ENCODE results near the gene SLC17A9.
"Not testable (repeated sequence)": the region's sequence is repeated elsewhere in the genome, so short reads cannot be mapped to it uniquely, and the experiment has no call there.

Gene SLC17A9

DNA sequence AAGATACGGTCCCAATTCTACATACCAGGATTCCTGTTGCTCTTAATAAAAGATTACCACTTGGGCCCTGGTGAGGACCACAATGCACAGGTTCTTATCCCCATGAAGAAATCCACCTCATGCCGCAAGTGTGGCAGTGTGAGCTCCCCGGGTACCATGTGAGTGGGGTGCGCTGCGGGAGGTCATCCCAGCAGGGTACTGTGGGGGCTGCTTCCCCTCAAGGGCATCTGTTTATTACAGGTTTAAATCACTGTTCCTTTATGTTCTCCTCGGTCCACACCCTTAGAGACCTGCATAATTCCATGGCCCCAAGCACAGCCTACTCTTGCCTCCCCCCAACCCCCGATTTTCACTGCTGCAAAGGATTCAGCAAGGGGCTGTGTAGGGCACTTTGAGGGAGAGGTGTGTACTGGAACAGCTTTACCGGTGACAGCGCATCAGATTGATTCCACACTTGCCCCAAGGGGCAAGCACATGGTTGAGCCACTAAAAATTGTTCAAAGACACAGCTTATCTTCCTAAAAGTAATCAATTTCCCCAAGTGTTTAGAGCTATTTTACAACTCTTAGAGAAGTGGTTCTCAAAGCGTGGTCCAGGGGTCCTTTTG lies 32.4 kb upstream of the SLC17A9 start:
- no peak for DNase-seq (ENCODE audit: low spot score)

DNA sequence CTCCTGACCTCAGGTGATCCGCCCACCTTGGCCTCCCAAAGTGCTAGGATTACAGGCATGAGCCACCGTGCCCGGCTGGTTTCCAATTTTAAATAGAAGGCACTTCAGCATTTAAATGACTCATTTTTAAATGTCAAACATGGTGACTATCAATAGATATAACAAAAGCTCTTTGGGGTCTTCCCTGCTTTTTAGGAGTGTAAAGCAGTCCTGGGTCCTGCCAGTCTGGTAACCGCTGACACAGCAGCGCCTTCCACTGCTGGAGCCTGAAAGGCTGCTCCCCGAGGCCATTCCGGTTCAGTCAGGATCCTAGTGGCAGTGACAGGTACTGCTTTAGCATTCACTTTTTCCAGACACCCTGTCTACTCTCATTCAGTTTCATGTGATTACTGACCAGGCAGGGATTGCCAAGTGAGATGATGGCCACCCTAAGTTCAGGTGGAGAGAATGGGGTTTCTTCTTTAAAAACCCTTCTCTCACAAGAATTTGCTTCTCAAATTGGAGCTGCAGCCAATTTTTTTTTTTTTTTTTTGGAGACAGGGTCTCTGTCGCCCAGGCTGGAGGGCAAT lies 31.3 kb upstream of the SLC17A9 start:
- DNase-seq (ENCODE audit: low spot score) = peak; percentile 90

DNA sequence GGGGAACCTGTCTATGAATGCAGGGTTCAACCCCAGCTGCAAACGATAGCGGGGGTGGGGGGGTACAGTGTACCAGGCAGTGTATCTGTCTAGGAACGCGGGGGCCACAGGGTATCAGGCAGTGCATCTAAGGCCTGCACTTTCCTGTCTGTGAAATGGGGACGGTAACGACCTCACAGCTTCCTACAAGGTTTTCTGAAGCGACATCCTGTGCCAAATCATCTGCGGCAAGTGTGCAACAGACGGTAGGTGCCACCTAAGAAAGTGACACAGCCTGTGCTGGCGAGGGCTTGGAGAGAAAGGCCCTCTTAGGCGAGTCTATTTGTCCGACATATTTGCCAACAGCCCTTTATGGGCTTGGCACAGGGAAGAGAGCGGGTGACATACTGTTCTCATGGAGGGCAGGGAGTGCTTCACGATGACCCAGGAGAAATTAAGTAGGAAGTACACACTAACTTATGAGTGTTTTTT lies 30.0 kb upstream of the SLC17A9 start:
- no peak for DNase-seq (ENCODE audit: low spot score)

GRCh38 chr20:62923059-62923668 lies 29.3 kb upstream of the SLC17A9 start:
- DNase-seq (ENCODE audit: low spot score) = not testable (repeated sequence)

DNA sequence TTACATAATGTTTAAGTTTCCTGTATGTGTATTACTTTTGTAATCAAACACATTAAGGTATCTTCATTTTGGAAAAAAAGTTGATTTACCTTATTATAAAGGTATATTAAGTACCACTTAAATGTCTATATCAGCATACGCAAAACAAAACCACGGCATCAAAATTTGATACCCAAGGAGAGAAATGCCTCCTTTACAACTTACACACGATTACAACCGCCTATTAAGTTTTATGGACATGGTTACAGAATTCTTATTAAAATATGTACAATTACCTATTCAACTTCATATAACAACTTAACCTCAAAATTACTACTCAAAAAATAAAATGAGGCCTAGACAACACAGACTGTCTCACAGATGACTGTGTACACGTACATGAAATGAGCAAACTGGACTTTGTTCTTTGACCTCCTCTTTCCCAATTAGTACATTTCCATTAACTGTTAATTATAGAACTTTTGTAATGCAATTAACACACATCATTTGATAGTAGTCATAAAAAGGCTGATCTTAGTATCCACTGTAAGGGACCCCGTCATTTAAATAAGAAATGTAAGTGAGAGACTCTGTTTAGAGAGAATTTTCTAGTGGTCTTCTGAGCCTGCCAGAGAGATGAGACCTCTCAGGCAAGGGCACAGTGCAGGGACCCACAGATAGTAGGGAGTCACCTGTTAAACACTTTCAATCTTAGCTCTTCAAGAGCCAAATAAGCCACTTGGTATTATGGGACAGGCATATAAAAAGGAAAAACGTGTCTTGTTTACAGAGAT lies 28.7 kb upstream of the SLC17A9 start:
- DNase-seq (ENCODE audit: low spot score) = peak; percentile 42

GRCh38 chr20:62924442-62925075 lies 27.9 kb upstream of the SLC17A9 start:
- DNase-seq (ENCODE audit: low spot score) = peak; percentile 39

- no peak for DNase-seq (ENCODE audit: low spot score)
Measured at GRCh38 chr20:62925076-62925419, 27.5 kb upstream of the SLC17A9 start.

DNA sequence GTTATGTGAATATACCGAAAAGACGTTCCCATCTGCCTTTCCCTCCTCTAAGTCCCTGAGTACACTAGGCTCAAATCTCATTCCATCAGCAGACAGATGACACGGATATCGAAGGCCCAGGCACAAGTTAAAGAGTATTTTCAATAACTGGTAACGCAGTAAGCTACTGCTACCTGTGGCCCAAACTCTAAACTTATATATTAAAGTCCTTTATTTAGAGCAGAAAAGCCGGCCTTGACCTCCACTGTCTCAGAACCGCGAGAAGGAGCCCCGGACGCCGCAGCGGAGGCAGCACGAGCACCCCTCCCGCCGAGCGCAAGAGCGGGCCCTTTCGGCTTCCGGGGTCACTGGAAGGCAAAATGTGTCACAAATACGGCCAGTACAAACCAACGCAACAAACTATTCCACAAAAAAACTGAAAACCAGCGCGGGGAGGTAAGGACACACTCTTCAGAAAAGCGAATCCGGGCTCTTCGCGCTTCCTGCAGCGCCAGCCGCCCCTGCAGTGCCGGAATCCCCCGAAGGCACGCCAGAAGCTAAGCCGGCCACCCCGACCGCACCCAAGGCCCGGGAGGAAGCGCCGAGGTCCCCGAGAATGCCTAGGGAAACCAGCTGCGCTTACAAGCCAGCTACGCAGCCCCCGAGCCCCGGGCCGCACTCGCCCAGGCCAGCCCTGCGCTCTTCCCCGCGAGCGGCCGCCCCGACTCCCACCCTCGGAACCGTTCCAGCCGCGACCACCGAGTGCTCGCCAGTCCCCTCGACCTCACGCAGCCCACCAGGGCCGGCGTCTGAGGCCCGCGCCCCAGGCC lies 26.9 kb upstream of the SLC17A9 start:
- peak; percentile 27 for DNase-seq (ENCODE audit: low spot score)

DNA sequence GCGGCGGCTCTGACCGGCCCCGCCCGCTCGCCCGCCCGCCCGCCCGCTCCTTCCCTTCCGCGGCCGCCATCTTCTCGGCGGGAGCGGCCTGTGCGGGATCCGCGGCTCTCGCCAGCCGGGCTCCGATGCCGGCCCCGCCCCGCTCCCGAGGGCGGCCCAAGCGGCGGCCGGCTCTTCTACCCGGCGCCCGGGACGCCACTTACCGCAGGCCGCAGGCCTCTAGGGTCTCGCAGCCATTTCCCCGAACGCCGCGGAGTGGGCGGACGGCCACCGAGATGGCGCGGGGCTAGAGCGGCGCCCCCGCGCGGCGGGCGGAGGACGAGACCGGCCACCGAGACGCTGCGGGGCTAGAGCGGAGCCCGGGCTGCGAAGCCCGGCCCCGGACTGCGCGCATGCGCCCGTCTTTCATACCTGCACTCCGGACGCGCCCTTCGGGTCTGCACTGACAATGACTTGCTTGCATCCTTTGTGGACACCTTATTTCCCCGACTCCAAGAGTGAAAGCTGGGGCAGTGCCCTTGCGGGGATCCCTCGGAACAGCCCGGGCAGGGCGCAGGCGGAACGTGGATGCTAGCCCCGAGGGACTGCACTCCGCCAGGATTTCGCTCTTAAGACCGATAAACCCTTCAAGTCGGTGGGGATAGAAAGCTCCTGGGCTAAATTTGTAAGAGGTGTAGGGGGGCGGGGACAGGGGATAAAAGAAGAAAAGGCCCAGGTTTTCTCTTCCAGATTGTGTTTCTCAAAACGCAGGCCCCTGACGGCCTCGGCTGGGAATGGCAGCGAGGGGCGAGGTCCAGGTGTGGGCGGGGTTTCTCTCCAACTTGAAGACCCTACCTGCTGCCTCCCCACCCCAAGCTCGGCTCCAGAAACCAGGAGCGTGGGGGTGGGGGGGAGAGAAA lies 26.0 kb upstream of the SLC17A9 start, which contains the start of gene DIDO1:
DIDO1 (minus strand) TSS at position 277 of the 899 bp plus-strand sequence.
- DNase-seq (ENCODE audit: low spot score) = peak; percentile 99

GRCh38 chr20:62927128-62927705 lies 25.3 kb upstream of the SLC17A9 start:
- DNase-seq (ENCODE audit: low spot score) = peak; percentile 55

DNA sequence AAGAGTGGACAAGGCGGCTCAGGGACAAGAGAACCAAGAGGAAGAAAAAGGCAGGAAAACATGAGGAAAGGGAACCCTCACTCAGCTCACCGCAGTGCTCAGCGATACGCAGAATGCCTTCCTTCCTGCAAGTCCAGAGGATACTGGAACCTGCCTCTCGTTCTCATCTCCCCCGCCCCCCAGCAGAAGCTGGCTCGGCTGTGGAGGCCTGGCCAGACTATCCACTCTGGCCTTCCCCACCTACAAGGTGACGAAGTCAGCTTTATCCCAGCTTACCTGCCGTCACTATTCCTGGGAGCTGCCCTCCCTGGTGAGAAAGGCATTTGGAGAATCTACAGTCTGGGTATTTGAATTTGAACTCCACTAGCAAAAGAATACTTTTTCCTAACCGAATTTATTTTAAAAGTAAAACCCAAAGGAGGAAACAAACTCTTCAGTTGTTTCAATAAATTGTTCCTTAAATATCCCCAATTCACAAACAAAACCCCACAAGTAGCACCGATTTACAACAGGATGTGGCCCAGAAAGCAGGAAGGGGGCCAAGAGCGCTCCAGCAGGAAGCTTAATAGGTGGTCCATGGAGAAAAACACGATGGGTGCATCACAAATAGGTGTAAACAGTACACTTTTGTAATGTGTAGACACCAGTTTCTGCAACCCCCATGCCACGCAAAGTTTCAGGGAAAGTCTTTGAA lies 24.1 kb upstream of the SLC17A9 start:
- DNase-seq (ENCODE audit: low spot score) = no peak

DNA sequence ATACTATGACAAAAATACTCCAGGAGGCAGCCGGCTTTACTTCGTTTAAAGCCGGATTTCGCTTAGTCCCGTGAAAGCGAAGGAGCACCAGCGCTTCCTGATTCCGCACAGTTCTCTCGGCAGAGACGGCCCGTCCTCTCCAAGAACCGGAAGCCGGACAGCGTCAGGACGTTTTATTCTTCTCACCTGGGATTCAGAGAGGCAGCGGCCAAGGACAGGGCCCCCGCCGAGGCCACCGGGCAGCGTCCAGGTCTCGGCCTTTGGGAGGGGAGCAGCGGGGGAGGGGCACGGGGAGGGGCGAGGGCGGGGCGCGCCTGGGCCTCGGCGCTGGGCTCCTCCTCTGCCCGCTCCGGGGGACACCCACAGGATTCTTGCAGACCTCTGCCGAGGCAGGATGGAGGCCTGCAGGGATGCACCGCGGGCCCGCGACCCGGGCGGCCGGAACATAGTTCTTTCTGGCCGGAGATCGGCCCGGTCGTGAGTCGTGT lies 23.4 kb upstream of the SLC17A9 start:
- DNase-seq (ENCODE audit: low spot score) = no peak

DNA sequence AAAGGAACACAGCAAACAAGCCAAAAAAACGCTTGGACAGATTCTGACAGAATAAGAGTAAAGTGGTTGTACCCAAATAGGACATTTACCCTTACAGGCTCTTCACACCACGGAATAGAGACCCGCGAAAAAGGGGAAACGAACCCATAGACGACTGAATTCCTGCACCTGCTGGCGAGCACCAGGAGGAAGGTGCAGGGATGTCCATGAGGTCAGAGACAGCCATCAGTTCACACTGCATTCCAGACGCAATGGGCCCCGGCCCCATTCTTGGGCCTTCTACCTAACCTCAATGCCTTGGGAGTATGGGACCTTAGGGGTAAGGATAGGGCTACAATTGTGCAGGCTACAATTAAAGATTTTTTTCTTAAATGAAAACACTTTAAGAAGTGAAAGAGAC lies 21.0 kb upstream of the SLC17A9 start:
- DNase-seq (ENCODE audit: low spot score) = no peak

DNA sequence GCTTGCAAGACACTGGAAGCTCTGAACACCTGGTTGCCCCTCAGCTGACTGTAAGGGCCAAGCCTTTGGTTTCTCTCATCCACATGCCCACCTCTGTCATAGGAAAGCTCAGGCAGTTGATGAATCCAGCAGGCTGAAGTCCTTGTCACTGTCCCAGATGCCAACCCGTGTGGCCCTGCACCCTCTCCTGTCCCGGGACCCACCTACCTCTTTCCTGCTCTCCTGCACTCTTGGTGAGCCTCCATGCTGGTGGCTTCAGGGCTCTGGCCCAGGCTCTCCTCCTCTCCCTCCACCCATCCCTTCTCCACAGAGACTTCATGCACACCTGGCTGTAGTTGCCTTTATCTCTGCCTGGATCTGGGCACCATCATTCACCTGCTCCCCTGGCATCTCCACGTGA lies 18.5 kb upstream of the SLC17A9 start:
- DNase-seq (ENCODE audit: low spot score) = no peak

- DNase-seq (ENCODE audit: low spot score) = no peak
Measured at GRCh38 chr20:62935204-62935967, 17.1 kb upstream of the SLC17A9 start.

- DNase-seq (ENCODE audit: low spot score) = no peak
Measured at GRCh38 chr20:62935968-62936585, 16.4 kb upstream of the SLC17A9 start.

- peak; percentile 97 for DNase-seq (ENCODE audit: low spot score)
Measured at GRCh38 chr20:62937268-62938104, 15.0 kb upstream of the SLC17A9 start.

Measured in HuH-7 (cell line).